WERI-Rb-1 (cell line): ENCODE data around the gene HACD2.

Experiments
- DNase-seq: peaks from one replicate; pipeline ENCODE4 v3.0.0-alpha.2; 2020
- H3K27ac ChIP-seq: fragments of 250-450 bp; sonication (Bioruptor Pico); 2 replicates; pipeline ENCODE4 v1.5.1; 2020; ENCODE audit warnings: mild to moderate bottlenecking, moderate library complexity
- H3K27me3 ChIP-seq: fragments of 250-450 bp; sonication (Bioruptor Pico); 2 replicates; pipeline ENCODE4 v1.5.1; 2021; ENCODE audit warnings: mild to moderate bottlenecking, low read depth, moderate library complexity; ENCODE audit not compliant: insufficient read depth, severe bottlenecking
- H3K36me3 ChIP-seq: fragments of 250-450 bp; sonication (Bioruptor Pico); 2 replicates; pipeline ENCODE4 v1.5.1; 2020; ENCODE audit warnings: mild to moderate bottlenecking, moderate library complexity
- H3K4me3 ChIP-seq: 2 replicates; pipeline ENCODE4 v1.5.1; 2011; ENCODE audit warnings: low read depth, mild to moderate bottlenecking, control low read depth, low read length
- H3K9me3 ChIP-seq: fragments of 250-450 bp; sonication (Bioruptor Pico); 2 replicates; pipeline ENCODE4 v1.5.1; 2021; ENCODE audit warnings: mild to moderate bottlenecking, moderate library complexity; ENCODE audit not compliant: severe bottlenecking
- TF ChIP-seq, protein P1 (sequence below): IDR thresholded peaks from 2 replicates; pipeline ENCODE4 v1.5.1; 2011; ENCODE audit warnings: low read depth, mild to moderate bottlenecking, control low read depth, inconsistent platforms, low read length

Gene HACD2

DNA sequence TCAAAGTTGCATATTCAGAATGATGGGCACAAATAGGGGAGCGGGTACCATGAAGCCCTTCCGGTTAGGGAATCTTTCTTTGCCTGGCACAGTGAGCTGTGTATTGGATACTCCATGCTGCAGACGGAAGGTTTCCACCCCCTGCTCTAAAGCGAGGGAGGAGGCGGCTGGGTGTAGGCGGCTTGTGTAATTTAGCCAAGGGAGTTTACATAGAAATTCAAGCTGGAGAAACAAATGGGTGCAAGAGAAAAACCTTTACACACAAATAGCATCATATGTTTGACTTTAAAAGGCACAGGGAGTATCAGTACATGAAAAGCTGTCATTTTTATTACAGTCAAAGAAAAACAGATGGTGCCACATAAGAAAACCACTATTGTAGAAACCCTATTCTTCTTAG is 76.7 kb downstream of the HACD2 start:
- Histone ChIP-seq H3K9me3 (no peaks in the 10 kb centered on the region), H3K4me3 (no peak overlapping the region), H3K27ac (no peak overlapping the region), H3K27me3 (no peaks in the 10 kb centered on the region), H3K36me3 (peaks cover 1% of the 10 kb centered on the region; the same call in 1 of the 2 replicates)
- TF ChIP-seq, protein P1, sequence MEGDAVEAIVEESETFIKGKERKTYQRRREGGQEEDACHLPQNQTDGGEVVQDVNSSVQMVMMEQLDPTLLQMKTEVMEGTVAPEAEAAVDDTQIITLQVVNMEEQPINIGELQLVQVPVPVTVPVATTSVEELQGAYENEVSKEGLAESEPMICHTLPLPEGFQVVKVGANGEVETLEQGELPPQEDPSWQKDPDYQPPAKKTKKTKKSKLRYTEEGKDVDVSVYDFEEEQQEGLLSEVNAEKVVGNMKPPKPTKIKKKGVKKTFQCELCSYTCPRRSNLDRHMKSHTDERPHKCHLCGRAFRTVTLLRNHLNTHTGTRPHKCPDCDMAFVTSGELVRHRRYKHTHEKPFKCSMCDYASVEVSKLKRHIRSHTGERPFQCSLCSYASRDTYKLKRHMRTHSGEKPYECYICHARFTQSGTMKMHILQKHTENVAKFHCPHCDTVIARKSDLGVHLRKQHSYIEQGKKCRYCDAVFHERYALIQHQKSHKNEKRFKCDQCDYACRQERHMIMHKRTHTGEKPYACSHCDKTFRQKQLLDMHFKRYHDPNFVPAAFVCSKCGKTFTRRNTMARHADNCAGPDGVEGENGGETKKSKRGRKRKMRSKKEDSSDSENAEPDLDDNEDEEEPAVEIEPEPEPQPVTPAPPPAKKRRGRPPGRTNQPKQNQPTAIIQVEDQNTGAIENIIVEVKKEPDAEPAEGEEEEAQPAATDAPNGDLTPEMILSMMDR = no peak
- DNase-seq = no peak

- Histone ChIP-seq H3K36me3 (no peaks in the 10 kb centered on the region; the same call in none of the 2 replicates), H3K4me3 (no peak overlapping the region), H3K27me3 (no peaks in the 10 kb centered on the region), H3K27ac (no peak overlapping the region), H3K9me3 (no peaks in the 10 kb centered on the region)
- no peak for DNase-seq
- TF ChIP-seq, protein P1 = no peak
Observed at GRCh38 chr3:123505820-123506219, 79.0 kb downstream of the HACD2 start.

DNA sequence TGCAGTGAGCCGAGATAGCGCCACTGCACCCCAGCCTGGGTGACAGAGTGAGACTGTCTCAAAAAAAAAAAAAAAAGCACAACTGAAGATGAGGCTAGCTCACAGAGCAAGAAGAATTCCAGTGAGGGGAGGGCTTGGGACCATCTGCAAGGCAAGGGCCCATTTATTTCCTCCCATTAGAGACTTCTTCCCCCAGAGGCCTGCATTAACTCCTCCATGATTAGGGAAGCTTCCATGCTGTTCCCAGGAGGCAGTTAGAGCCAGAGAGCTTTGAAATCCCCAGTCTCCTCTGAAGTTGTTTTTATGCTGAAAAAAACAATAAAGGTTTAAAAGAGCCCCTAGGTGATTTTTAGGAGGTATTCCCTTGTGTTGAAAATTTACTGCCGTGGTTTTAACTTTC is 81.7 kb downstream of the HACD2 start:
- DNase-seq = no peak
- H3K27ac ChIP-seq = no peak overlapping the region
- no peaks in the 10 kb centered on the region for H3K27me3 ChIP-seq
- H3K9me3 ChIP-seq = no peaks in the 10 kb centered on the region
- no peak overlapping the region for H3K4me3 ChIP-seq
- TF ChIP-seq, protein P1 = no peak
- H3K36me3 ChIP-seq = peaks cover under 1% of the 10 kb centered on the region

DNA sequence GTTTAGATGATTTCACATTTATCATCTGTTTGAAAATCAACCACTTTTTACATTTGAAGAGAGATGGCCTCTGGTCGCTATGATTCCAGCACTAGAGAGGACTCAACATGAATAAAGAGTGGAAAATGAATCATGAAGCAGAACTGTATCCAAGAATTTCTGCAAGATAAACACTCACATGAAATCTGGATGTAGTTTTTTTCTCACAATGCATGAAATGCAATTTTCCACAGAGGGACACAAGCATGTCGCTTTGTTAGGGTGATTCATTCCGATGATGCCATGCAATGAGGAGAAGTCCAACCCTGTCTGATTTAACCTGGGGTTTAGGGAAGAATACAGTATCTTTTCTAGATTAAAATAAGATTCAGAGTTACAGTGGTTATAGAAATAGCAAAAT is 85.5 kb downstream of the HACD2 start:
- TF ChIP-seq, protein P1 = no peak

DNA sequence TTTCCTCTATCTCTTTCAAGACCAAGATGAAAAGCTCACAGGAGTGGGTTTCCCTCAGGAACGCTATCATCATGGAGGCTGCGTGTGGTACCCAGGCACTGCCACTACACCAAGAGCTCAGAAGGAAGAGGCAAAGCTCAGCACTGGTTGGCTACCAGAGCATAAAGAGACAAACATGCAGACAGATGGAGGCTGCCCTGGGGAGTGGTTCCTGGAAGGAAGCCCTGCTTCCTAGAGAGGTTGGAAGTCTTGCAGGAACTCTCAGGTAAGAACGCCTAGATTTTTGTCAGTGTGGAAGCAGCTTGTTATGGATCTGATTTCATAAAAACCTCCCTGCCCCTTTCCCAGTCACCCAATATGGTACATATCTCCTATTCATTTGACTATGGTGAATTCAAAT is 86.1 kb downstream of the HACD2 start:
- TF ChIP-seq, protein P1 = no peak
- peaks cover 15% of the 10 kb centered on the region for H3K36me3 ChIP-seq
- no peak overlapping the region for H3K27ac ChIP-seq
- no peaks in the 10 kb centered on the region for H3K9me3 ChIP-seq
- DNase-seq = no peak
- no peak overlapping the region for H3K4me3 ChIP-seq
- no peaks in the 10 kb centered on the region for H3K27me3 ChIP-seq

More for the DNA sequence above, 85.5 kb downstream of the HACD2 start:
- DNase-seq = no peak
- Histone ChIP-seq H3K27me3 (no peaks in the 10 kb centered on the region), H3K4me3 (no peak overlapping the region), H3K36me3 (peaks cover 9% of the 10 kb centered on the region), H3K9me3 (no peaks in the 10 kb centered on the region), H3K27ac (no peak overlapping the region)

DNA sequence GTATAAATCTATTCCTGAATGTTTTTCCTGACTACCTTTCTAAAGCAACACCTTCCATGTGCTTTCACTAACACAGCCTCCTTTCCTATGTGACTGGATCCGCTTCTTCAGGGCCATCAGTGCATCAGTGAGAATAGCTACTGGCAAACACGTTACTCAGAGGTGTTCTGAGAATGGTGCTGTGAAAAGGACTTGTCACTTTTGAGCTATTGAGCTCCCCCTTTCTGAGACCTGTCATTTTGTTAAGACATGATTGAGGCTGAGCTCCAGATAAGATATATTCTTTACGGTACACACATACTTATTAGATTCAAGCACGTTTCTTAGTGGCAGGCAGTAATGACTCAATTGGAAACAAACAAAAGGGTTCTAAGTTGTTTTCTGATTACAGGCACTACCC is 90.9 kb downstream of the HACD2 start:
- H3K4me3 ChIP-seq = no peak overlapping the region
- peaks cover 16% of the 10 kb centered on the region for H3K36me3 ChIP-seq
- TF ChIP-seq, protein P1 = no peak
- no peaks in the 10 kb centered on the region for H3K9me3 ChIP-seq
- DNase-seq = no peak
- H3K27ac ChIP-seq = no peak overlapping the region
- no peaks in the 10 kb centered on the region for H3K27me3 ChIP-seq
